HL-60/S4 treated with phorbol 12-myristate 13-acetate at 8.2 ng/mL for 4 days and 3 days (cell line): ENCODE results near the gene CHD3.
"Not testable (repeated sequence)": the region's sequence is repeated elsewhere in the genome, so short reads cannot be mapped to it uniquely, and the experiment has no call there.

ENCODE experiments used
- in situ Hi-C: fragments of 300-500 bp; cut with MboI; formaldehyde crosslinking; loops from 2 replicates; pipeline ENCODE4 v1.15.0; 2022; ENCODE audit warnings: low sequenced_read_pairs

The CHD3 gene

GRCh38 chr17:7862692-7863437 is 25.7 kb upstream of the CHD3 start:
- in situ Hi-C loops = no loop called here

GRCh38 chr17:7864384-7864783 is 24.2 kb upstream of the CHD3 start:
- in situ Hi-C loops = not testable (repeated sequence)

- in situ Hi-C loops = no loop called here
These were observed 23.5 kb upstream of the CHD3 start for GRCh38 chr17:7864995-7865650.

GRCh38 chr17:7867881-7868329 is 20.7 kb upstream of the CHD3 start:
- in situ Hi-C loops = no loop called here

GRCh38 chr17:7873051-7873450 is 15.5 kb upstream of the CHD3 start:
- in situ Hi-C loops = no loop called here

- in situ Hi-C loops = no loop called here
These were observed 12.7 kb upstream of the CHD3 start for GRCh38 chr17:7875804-7876370.

- in situ Hi-C loops = no loop called here
These were observed 10.4 kb upstream of the CHD3 start for GRCh38 chr17:7878234-7878633.

- in situ Hi-C loops = no loop called here
These were observed 8.3 kb upstream of the CHD3 start for GRCh38 chr17:7880076-7880868.

GRCh38 chr17:7881276-7882054 is 7.1 kb upstream of the CHD3 start:
- in situ Hi-C loops = no loop called here

- in situ Hi-C loops = no loop called here
These were observed 6.5 kb upstream of the CHD3 start for GRCh38 chr17:7882068-7882467.

- in situ Hi-C loops = no loop called here
These were observed 6.0 kb upstream of the CHD3 start for GRCh38 chr17:7882629-7883028.

GRCh38 chr17:7883781-7884386 is 4.7 kb upstream of the CHD3 start:
- in situ Hi-C loops = no loop called here

GRCh38 chr17:7884581-7885366 is 3.8 kb upstream of the CHD3 start:
- in situ Hi-C loops = no loop called here

- in situ Hi-C loops = no loop called here
These were observed 3.0 kb upstream of the CHD3 start for GRCh38 chr17:7885367-7886226.

- in situ Hi-C loops = no loop called here
These were observed 2.2 kb upstream of the CHD3 start for GRCh38 chr17:7886227-7887037.

GRCh38 chr17:7887038-7887481 is 1.5 kb upstream of the CHD3 start:
- in situ Hi-C loops = no loop called here

GRCh38 chr17:7887482-7888183 is 956 bp upstream of the CHD3 start:
- in situ Hi-C loops = no loop called here
